Measurements from ENCODE around the gene ZBED2.

GRCh38 chr3:111607240-111607920 lies 12.2 kb upstream of the ZBED2 start:
- TF ChIP-seq, protein P1, sequence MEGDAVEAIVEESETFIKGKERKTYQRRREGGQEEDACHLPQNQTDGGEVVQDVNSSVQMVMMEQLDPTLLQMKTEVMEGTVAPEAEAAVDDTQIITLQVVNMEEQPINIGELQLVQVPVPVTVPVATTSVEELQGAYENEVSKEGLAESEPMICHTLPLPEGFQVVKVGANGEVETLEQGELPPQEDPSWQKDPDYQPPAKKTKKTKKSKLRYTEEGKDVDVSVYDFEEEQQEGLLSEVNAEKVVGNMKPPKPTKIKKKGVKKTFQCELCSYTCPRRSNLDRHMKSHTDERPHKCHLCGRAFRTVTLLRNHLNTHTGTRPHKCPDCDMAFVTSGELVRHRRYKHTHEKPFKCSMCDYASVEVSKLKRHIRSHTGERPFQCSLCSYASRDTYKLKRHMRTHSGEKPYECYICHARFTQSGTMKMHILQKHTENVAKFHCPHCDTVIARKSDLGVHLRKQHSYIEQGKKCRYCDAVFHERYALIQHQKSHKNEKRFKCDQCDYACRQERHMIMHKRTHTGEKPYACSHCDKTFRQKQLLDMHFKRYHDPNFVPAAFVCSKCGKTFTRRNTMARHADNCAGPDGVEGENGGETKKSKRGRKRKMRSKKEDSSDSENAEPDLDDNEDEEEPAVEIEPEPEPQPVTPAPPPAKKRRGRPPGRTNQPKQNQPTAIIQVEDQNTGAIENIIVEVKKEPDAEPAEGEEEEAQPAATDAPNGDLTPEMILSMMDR (IDR thresholded peaks at IDR 0.05; ENCODE audit: insufficient read depth, low read depth, low read length): no peak
- TF ChIP-seq EZH2 (IDR thresholded peaks at IDR 0.05; ENCODE audit: insufficient read depth, low read length): no peak
